Right atrium auricular region (tissue), 2 donors: ENCODE data around the gene FBXO2. TPM values are rescaled to one million over a fixed set of nuclear protein-coding genes. Genes with fewer than 3 reads are reported as not detected.

Experiments
- DNase-seq: peaks from one replicate; pipeline ENCODE4 v3.0.0-alpha.2; 2019; ENCODE audit warnings: low spot score
- H3K27ac ChIP-seq, 2 donors: fragments of 200-600 bp; sonication (generic); 1 replicate in 1 of 2; 2 replicates in 1 of 2; pipeline ENCODE4 v1.5.1; 2016 to 2019
- H3K27me3 ChIP-seq, 2 donors: fragments of 200-600 bp; sonication (generic); one replicate each; pipeline versions ENCODE4 v1.5.1 to v1.6.0; 2017 to 2019
- H3K36me3 ChIP-seq: fragments of 200-600 bp; sonication (generic); one replicate; pipeline ENCODE4 v1.5.1; 2016
- H3K4me1 ChIP-seq, 2 donors: fragments of 200-600 bp; sonication (generic); one replicate each; pipeline versions ENCODE4 v1.5.1 to v1.6.0; 2017 to 2019
- H3K4me3 ChIP-seq, 2 donors: fragments of 200-600 bp; sonication (generic); 1 replicate in 1 of 2; 2 replicates in 1 of 2; pipeline ENCODE4 v1.5.1; 2017 to 2019; ENCODE audit warnings: mild to moderate bottlenecking in 1 of 2, moderate library complexity in 1 of 2
- H3K9me3 ChIP-seq, 2 donors: fragments of 200-600 bp; sonication (generic); one replicate each; pipeline ENCODE4 v1.5.1; 2019
- total RNA-seq, 2 donors: library from RNA; depleted of rRNA; stranded (reverse); fragments of >200 nt; gene quantifications; one replicate each; pipeline ENCODE4 v1.1.0, GENCODE V29; 2016
- TF ChIP-seq, protein P1 (sequence below), 2 donors: fragments of 200-600 bp; sonication (generic); IDR thresholded peaks; one replicate each; pipeline ENCODE4 v1.5.1; 2019; ENCODE audit warnings: antibody characterized with exemption in 2 of 2

FBXO2 gene
- total RNA-seq, 2 donors from 2014 or later = 2.5 to 16.7 TPM

GRCh38 chr1:11622398-11622797 lies 31.8 kb downstream of the FBXO2 start:
- TF ChIP-seq, protein P1, sequence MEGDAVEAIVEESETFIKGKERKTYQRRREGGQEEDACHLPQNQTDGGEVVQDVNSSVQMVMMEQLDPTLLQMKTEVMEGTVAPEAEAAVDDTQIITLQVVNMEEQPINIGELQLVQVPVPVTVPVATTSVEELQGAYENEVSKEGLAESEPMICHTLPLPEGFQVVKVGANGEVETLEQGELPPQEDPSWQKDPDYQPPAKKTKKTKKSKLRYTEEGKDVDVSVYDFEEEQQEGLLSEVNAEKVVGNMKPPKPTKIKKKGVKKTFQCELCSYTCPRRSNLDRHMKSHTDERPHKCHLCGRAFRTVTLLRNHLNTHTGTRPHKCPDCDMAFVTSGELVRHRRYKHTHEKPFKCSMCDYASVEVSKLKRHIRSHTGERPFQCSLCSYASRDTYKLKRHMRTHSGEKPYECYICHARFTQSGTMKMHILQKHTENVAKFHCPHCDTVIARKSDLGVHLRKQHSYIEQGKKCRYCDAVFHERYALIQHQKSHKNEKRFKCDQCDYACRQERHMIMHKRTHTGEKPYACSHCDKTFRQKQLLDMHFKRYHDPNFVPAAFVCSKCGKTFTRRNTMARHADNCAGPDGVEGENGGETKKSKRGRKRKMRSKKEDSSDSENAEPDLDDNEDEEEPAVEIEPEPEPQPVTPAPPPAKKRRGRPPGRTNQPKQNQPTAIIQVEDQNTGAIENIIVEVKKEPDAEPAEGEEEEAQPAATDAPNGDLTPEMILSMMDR (IDR thresholded peaks at IDR 0.05) = no peak
- no peaks in the 10 kb centered on the region for H3K27me3 ChIP-seq

GRCh38 chr1:11620924-11621323 lies 33.3 kb downstream of the FBXO2 start:
- H3K36me3 ChIP-seq = no peaks in the 10 kb centered on the region
- H3K9me3 ChIP-seq = no peaks in the 10 kb centered on the region
- no peaks in the 10 kb centered on the region for H3K4me1 ChIP-seq
- TF ChIP-seq, protein P1 (IDR thresholded peaks at IDR 0.05) = no peak
- no peak for DNase-seq
- H3K27me3 ChIP-seq = no peaks in the 10 kb centered on the region
- H3K27ac ChIP-seq = no peak overlapping the region
- no peak overlapping the region for H3K4me3 ChIP-seq

More at GRCh38 chr1:11622398-11622797, 31.8 kb downstream of the FBXO2 start:
- no peaks in the 10 kb centered on the region for H3K4me1 ChIP-seq
- no peak overlapping the region for H3K4me3 ChIP-seq
- no peak for DNase-seq
- no peaks in the 10 kb centered on the region for H3K36me3 ChIP-seq
- no peak overlapping the region for H3K27ac ChIP-seq
- no peaks in the 10 kb centered on the region for H3K9me3 ChIP-seq

- Histone ChIP-seq H3K4me1 (no peaks in the 10 kb centered on the region), H3K27me3 (no peaks in the 10 kb centered on the region), H3K27ac (no peak overlapping the region), H3K4me3 (no peak overlapping the region), H3K9me3 (no peaks in the 10 kb centered on the region), H3K36me3 (no peaks in the 10 kb centered on the region)
- DNase-seq = no peak
- TF ChIP-seq, protein P1 (IDR thresholded peaks at IDR 0.05) = no peak
These were observed 33.8 kb downstream of the FBXO2 start for GRCh38 chr1:11620405-11620804.

GRCh38 chr1:11617741-11618140 lies 36.5 kb downstream of the FBXO2 start:
- no peaks in the 10 kb centered on the region for H3K36me3 ChIP-seq
- no peak for DNase-seq
- H3K9me3 ChIP-seq = no peaks in the 10 kb centered on the region
- TF ChIP-seq, protein P1 (IDR thresholded peaks at IDR 0.05) = no peak
- no peaks in the 10 kb centered on the region for H3K27me3 ChIP-seq
- H3K4me1 ChIP-seq = peaks cover 0 to 3% of the 10 kb centered on the region in 2 donors
- no peak overlapping the region for H3K27ac ChIP-seq
- no peak overlapping the region for H3K4me3 ChIP-seq

GRCh38 chr1:11617314-11617713 lies 36.9 kb downstream of the FBXO2 start:
- H3K36me3 ChIP-seq = no peaks in the 10 kb centered on the region
- peaks cover 0 to 3% of the 10 kb centered on the region in 2 donors for H3K4me1 ChIP-seq
- TF ChIP-seq, protein P1 (IDR thresholded peaks at IDR 0.05) = no peak
- H3K9me3 ChIP-seq = no peaks in the 10 kb centered on the region
- no peak for DNase-seq
- no peak overlapping the region for H3K27ac ChIP-seq
- H3K4me3 ChIP-seq = no peak overlapping the region
- H3K27me3 ChIP-seq = no peaks in the 10 kb centered on the region

DNA sequence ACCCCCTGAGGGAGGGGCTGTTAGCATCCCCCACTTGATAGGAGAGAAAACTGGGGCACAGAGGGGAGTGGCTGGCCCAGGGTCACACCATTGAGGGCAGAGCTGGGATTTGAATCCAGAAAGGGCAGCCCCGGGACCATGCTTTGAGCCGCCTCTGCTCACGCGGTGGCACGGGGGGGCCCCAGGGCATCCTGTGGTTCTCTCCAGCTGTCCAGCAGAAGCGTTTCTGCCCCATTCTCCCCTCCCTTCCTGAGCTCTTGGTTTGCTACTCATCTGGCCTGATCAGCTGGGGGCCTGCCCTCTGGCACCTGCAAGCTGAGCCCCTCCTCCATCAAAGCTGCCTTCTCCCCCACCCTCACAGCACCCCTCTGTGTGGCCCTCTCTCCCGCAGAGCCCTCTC lies 37.5 kb downstream of the FBXO2 start:
- no peaks in the 10 kb centered on the region for H3K27me3 ChIP-seq

More for the DNA sequence above, 37.5 kb downstream of the FBXO2 start:
- H3K4me3 ChIP-seq = no peak overlapping the region
- no peaks in the 10 kb centered on the region for H3K36me3 ChIP-seq
- no peak overlapping the region for H3K27ac ChIP-seq
- H3K9me3 ChIP-seq = no peaks in the 10 kb centered on the region
- DNase-seq = no peak
- peaks cover 0 to 3% of the 10 kb centered on the region in 2 donors for H3K4me1 ChIP-seq
- TF ChIP-seq, protein P1 (IDR thresholded peaks at IDR 0.05) = no peak
